Hepatocyte (in vitro differentiated cells): ENCODE measurements around the gene ABCA1.

Experiments
- EZH2 ChIP-seq: fragments of 200-600 bp; sonication (generic); IDR thresholded peaks from 2 replicates; pipeline ENCODE4 v1.6.1; 2016; ENCODE audit warnings: antibody characterized with exemption, mild to moderate bottlenecking, borderline replicate concordance
- EZH2phosphoT487 ChIP-seq: fragments of 200-600 bp; sonication (generic); IDR thresholded peaks from one replicate; pipeline ENCODE4 v1.6.1; 2018; ENCODE audit warnings: antibody characterized with exemption, mild to moderate bottlenecking, low read depth, moderate library complexity; ENCODE audit not compliant: unreplicated experiment, severe bottlenecking
- TF ChIP-seq, protein P1 (sequence below): fragments of 200-600 bp; sonication (generic); IDR thresholded peaks from 2 replicates; pipeline ENCODE4 v1.5.1; 2016; ENCODE audit warnings: antibody characterized with exemption, mild to moderate bottlenecking; ENCODE audit not compliant: poor library complexity

DNA sequence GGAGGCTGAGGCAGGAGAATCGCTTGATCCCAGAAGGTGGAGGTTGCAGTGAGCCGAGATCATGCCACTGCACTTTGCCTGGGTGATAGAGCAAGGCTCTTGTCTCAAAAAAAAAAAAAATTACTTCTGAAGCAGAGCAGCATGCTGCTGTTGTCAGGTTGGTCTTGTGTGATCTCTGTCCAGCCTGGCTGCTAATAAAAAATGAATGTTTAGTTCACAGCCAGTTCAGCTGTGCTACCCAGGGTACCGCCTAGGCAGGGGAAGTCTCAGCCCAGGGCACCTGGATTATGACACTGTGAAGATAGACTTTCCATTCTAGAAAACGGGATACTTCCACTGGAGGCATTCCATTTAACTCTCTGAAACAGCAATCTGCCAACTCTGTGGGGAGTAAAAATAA, 23.5 kb upstream of the ABCA1 start:
- TF ChIP-seq, protein P1, sequence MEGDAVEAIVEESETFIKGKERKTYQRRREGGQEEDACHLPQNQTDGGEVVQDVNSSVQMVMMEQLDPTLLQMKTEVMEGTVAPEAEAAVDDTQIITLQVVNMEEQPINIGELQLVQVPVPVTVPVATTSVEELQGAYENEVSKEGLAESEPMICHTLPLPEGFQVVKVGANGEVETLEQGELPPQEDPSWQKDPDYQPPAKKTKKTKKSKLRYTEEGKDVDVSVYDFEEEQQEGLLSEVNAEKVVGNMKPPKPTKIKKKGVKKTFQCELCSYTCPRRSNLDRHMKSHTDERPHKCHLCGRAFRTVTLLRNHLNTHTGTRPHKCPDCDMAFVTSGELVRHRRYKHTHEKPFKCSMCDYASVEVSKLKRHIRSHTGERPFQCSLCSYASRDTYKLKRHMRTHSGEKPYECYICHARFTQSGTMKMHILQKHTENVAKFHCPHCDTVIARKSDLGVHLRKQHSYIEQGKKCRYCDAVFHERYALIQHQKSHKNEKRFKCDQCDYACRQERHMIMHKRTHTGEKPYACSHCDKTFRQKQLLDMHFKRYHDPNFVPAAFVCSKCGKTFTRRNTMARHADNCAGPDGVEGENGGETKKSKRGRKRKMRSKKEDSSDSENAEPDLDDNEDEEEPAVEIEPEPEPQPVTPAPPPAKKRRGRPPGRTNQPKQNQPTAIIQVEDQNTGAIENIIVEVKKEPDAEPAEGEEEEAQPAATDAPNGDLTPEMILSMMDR, result no peak
- no peak for TF ChIP-seq EZH2
- no peak for TF ChIP-seq EZH2phosphoT487
